Stimulated activated CD4-positive, alpha-beta T cell treated with anti-CD3 and anti-CD28 coated beads, TNF-alpha, amount 100 ng/mL, for 24 hours (primary cell): ENCODE data around the gene OXLD1.
"Not testable (repeated sequence)": the region's sequence is repeated elsewhere in the genome, so short reads cannot be mapped to it uniquely, and the experiment has no call there.

Source experiments
- DNase-seq, 3 experiments: peaks; one replicate each; pipeline ENCODE4 v3.0.0-alpha.2; 2020; ENCODE audit warnings: low read depth in 3 of 3

The OXLD1 gene

DNA sequence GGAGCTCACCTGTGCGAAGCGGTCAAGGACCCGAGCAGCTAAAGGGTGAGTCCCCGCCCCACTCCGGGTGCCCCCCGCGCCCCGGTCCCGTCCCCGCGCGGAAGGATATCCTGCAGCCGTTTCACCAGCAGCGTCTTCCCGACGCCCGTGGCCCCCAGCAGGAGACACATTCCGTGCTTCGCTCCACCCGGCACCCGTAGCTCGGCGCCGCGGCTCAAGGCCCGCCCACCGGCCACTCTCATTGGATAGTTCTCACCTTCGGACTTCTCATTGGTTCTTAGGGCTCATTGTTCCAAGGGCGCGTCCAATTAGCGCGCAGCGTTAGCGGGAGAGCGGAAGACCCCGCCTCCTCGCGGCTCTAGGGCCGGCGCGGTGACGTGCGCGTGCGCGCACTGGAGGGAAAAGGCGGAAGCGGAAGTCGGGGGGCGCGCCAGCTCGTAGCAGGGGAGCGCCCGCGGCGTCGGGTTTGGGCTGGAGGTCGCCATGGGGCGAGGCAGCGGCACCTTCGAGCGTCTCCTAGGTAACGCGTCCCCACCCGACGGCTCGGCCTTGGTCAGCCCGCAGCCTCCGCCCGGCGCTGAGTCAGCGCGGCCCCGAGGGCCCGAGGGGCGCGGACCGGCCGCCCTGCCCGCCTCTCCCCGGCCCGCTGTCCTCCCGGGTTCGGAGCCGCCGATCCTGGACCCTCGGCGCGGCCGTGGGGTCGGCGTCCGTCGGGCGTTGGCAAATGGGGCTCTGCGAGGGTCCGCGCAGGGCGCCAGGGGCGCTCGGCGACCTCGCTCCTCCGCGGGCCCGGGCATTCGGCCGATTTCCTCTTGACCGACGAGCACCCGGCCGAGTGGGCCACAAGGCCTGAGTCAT lies 17.4 kb upstream of the OXLD1 start, which contains the start of the genes ARL16 and HGS:
Gene ARL16, minus strand, starts transcription at position 214 of the 858 bp plus-strand sequence. Its CDS starts 44 bp downstream, at position 170.
Gene HGS, plus strand, starts transcription at position 428 of the 858 bp plus-strand sequence. Its CDS starts 56 bp downstream, at position 484.
- peak; percentile 95 to 97 (median 95) for DNase-seq

DNA sequence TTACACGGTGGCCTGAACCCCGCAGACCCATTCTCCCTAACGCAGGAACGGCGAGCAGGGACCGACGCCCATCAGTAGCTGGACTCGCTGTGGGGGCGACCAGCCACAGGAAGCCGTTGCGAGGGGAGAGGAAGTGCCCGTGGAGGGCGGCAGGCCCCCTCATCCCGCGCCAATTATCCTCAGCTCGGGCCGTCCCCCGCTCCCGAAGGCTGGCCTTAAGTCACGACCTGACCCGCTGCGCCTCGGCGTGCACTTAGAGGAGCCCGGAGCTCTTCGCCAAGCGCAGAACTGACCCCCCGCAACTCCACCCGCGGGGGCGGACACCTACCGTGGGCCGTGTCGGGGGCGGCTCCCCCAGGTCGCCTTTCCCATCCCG lies 16.8 kb upstream of the OXLD1 start:
- DNase-seq: no peak

DNA sequence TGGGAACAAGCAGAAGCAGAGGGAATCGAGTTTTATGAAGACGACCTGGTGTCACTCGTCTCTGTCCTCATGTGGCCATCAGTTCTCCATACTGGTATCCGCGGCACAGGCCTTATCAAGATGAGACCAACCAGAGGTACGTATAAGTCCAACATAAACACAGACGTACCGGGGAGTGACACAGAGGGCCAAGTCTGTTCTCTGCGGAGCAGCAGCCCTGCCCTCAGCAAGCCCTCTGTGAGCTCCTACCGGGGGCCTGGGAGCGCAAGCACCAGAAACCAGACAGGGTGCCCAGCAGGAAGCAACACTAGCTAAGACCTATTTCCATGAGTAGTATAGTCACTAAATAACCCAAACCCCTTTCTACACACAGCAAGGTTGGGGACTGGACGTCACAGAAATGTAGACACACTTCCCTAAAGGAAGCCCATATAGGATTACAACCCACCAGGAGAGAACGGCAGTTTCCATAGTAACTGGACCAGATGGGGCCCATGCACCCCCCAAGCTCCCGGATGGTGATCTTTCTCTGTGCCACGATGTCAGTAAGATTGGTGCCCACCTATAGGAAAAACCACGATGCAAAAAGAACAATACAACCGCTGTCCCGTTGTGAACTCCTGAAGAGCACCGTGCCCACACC lies 16.3 kb upstream of the OXLD1 start:
- no peak for DNase-seq

DNA sequence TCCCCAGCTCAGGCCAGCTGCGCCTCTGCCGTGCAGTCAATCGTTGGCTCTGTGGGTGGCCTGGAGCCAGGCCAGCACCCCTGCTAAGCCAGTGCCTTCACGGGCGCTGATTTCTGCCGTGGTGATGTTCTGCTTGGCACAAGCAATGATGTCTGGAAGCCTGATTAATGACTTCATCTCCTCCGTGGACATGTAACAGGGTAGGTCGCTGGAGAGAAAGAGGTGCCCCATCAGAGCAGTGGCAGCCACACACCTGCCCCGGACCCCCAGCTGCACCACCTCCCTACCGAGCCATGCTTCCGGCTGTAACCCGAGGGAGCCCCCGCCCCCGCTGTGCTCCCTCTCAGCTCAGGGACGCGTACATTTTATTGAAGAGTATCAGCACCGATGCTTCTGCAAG lies 15.3 kb upstream of the OXLD1 start:
- DNase-seq: no peak

DNA sequence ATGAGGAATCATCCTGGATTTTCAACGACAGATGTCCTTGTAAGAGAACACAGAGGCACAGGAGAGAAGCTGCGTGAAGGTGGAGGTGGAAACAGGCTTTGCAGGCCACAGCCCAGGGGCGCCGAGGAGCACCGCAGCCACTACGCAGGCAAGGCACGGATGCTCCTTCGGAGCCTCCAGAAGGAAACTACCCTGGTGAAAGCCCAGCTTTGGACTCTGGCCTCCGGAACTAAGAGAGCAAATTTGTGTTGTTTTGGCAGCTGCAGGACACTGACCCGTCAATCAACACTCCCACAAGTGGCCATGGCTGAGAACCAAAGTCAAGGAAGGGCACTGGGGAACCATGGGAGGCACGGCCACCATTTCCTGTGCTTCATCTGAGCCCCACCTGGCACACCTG lies 13.7 kb upstream of the OXLD1 start:
- no peak for DNase-seq

DNA sequence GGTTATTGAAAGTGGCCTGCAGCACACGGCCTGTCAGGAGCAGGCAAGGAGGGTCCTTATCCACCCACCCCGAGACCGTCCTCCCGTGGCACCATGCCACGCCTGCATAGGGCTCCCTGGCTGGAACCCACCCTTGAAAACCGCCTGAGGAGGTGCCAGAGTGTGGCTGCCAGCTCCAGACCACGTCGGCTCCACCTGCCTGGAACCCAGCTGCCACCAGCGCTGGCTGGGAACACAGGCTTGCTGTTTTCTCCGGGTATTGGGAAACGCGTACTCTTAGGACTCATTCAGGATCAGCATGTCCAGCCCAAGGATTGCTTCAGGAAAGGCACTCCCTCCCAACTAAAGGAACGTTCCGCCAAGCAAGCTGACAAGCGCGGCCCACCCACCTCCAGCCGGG lies 10.5 kb upstream of the OXLD1 start:
- DNase-seq: no peak

DNA sequence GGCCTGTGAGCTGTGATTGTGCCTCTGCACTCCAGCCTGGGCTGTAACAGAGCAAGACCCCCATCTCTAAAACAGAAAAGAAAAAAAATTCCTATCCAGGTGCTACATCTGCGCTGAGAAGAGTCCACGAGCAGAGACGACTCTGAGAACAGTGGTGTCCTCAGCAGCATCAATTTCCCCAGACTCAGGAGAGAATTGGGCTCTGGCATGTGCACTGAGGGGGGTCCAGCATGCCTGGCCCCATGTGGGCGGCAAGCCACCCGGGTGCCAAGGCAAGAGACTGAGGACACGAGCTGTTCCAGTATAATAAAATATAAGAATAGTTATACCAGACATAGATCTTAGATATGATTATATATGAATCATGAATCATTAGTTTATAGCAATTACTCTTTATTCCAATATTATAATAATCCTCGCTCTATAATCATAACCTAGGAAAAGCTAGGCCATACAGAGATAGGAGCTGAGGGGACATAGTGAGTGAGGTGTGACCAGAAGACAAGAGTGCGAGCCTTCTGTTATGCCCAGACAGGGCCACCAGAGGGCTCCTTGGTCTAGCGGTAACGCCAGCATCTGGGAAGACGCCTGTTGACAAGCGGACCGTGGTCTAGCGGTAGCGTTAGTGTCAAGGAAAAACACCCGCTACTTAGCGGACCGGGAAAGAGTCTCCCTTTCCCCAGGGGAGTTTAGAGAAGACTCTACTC lies 9.3 kb upstream of the OXLD1 start:
- DNase-seq: not testable (repeated sequence)

DNA sequence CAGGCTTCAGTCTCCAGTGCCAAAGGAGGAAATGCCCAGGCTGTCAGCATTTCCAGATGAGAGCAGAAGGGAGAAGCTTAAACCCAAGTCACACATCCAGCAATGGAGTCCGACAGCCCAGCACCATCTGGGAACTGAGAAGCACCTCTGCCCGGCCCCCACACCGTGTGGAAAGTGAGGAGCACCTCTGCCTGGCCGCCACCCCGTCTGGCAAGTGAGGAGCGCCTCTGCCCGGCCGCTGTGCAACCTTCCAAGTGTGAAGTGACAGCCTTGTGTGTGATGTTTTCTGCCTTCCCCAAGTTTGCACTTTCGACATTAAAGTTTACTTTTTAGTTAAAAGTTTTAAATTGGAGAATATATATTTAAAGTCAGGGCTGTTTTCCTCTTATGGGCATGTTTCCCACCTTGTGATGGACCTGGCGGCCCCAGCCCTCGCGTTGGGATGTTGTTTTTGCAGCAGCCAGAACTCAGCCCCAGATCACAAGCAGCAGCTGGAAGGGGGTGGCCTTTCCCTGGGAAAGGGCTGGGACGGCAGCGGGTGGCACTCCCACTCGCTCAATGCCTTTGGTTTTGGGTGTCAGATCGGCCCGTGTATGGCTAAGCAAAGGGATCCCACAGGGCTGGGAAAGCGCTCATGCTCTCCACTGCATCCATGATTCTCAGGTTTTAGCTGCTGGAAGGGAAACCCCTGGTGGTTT lies 7.3 kb upstream of the OXLD1 start:
- no peak for DNase-seq

DNA sequence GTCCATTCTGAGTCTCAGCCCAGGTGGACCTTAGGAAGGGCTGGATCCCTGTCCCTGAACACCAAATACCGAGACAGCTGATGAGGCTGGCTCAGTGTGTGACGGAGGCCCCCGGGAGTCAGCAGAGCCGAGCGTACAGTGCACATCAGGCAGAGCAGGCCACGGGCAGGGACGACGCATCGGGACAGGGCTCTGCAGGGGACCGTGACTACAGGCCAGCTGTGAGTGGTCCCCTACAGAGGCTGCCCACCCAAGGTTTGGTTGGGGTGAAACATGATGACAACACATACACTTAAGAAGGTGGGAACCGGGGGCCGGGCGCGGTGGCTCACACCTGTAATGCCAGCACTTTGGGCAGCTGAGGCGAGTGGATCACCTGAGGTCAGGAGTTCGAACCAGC lies 6.5 kb upstream of the OXLD1 start:
- no peak for DNase-seq

DNA sequence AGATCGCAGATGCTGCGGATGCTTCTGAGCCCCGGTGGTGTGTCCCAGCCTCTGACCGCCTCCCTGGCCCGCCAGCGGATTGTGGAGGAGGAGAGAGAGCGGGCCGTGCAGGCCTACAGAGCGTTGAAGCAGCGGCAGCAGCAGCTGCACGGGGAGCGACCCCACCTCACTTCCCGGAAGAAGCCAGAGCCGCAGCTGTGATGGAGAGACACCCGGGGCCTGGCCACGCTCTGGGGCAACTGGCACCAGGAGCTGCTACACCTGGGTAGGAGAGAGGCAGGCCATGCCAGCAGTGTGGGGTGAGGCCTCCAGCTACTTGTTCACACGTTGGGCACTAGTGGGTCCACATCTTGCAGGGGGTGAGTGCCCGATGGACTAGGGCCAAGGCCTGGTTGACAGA lies 6.1 kb upstream of the OXLD1 start:
- DNase-seq: no peak

DNA sequence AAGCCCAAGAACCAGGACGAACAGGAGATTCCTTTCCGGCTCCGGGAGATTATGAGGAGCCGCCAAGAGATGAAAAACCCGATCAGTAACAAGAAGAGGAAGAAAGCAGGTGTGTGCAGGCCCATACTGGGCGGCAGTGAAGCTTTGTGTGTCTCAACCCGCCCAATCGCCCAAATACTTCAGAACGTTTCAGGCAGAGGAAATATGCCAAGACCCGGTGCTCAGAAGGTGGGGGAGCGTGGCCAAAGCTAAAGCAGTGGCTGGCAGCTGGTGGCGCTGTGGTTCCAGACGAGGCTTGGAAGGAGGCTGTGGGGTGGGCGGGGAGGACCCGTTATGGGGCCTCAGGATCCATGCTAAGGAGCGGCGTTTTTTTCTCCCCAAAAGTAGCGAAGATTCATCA lies 1.3 kb upstream of the OXLD1 start:
- DNase-seq: no peak

DNA sequence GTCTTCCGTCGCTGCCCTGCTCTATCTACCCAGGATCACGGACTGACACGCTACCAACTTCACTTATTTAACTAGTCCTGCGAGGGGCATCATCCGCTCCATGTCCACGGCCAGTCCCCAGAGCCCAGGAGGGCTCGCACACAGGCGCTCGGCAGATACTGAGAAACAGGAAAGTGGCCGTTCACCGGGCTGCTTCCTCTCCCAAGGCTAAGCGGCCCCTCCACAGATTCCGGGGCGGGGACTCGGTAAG lies 388 bp downstream of the OXLD1 start:
- DNase-seq: no peak

DNA sequence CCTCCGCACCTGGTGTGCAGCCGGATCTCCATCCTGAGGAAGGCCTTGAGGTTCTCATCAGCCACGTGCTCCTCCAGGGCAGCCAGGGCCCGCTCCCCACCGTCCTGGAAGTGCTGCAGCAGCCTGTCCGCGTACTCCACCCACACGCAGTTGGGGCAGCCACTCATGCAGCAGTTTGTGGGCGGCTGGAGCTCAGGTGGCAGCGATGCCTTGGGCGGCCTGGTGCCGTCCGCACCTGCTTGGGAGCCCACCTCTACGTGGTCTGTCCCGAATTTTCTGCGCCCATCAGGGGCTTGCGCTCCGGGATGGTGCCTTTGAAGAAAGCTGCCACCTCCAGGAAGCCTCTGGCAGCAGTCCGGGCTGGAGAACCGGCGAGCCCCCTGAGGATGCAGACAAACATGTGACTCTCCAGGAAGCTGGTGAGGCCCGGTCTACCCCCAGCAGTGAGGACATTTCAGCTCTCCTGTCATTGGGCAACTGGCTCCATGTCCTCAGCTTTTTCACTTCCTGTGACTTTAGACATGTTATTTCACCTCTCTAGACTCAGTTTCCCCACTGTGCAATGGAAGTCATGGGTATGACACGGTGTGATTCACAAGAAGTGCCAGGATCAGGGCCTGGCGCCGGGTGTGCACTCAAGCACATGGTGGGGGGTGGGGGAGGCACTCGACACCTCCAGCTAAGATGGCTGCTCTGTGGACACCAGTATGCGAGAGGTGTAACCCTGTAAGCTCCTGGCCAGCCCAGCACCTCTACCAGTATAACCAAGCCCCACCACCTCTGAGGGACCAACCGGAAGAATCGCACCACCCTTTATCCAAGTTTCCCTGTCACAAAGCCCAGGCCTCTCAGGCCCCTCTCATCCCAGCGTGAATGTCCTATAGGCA lies 957 bp downstream of the OXLD1 start:
- peak; percentile 41 to 70 (median 47) for DNase-seq

DNA sequence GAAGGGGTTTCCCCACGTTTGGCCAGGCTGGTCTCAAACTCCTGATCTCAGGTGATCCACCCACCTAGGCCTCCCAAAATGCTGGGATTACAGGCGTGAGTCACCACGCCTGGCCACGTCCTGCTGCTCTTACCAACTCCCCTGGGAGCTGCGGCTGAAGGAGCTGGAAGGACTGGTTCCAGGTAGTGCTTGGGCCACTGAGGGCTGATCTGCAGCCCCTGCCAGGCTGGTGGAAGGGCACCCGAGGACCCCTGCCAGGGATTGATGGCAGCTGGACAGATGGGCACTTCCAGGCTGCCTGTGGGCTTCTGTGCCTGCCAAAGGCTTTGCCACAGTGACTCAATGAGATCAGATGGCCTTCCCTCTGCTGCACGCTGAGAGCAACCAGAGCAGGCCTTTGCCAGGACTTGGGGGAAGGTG lies 2.3 kb downstream of the OXLD1 start:
- no peak for DNase-seq

DNA sequence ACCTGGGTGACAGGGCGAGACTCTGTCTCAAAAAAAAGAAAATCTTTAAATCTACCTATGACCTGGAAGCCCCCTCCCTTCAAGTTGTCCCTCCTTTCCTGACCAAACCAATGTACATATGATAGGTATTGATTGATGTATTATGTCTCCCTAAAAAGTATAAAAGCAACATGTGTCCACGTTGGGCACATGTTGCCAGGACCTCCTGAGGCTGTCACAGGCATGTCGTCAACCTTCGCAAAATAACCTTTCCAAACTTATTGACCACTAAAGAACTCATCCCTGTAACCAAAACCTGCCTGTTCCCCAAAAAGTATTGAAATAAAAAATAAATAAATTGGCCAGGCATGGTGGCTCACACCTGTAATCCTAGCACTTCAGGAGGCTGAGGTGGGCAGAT lies 4.4 kb downstream of the OXLD1 start:
- DNase-seq: no peak

DNA sequence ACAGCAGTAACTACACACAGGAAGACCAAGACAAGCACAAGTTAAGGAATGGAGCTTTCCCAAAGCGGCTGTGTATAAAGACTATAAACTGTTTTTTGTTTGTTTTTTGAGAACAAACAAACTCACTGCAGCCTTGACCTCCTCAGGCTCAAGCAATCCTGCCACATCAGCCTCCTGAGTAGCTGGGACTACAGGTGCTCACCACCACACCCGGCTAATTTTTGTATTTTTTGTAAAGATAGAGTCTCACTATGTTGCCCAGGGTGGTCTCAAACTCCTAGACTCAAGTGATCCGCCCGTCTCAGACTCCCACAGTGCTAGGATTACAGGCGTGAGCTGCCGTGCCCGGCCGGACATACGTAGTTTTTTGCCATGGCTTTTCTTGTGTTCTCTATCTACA lies 6.0 kb downstream of the OXLD1 start:
- no peak for DNase-seq

DNA sequence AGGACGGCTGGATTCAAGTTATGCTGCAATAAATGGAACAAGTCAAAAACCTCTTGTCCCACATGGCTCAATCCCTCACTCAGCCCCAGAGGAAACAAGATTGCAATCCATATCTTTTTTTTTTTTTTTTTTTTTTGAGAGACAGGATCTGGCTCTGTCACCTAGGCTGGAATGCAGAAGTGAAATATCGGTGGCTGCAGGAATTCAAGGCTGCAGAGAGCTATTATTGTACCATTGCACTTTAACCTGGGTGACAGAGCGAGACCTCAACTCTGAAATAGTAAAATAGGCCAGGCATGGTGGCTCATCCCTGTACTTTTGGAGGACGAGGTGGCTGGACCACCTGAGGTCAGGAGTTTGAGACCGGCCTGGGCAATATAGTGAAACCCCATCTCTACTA lies 7.4 kb downstream of the OXLD1 start:
- DNase-seq: no peak

DNA sequence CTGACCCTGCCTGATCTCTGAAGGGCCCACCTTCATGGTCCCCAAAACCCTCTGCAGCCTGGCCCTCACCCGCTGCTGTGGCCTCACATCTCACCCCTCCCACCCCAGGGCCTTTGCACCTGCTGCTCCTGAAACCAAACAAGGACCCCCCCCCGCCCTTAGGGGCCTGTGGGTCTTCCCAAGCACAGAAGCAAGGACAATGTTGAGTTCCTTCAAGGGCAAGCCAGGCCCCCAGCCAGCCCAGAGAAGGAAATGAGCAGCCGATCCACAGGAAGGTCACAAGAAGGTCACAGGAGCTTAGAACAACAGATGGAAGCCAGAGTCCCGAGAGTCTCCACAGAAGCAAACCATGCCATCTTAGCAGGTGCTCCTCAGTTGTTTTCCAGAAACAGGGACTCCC lies 9.6 kb downstream of the OXLD1 start:
- DNase-seq: no peak

DNA sequence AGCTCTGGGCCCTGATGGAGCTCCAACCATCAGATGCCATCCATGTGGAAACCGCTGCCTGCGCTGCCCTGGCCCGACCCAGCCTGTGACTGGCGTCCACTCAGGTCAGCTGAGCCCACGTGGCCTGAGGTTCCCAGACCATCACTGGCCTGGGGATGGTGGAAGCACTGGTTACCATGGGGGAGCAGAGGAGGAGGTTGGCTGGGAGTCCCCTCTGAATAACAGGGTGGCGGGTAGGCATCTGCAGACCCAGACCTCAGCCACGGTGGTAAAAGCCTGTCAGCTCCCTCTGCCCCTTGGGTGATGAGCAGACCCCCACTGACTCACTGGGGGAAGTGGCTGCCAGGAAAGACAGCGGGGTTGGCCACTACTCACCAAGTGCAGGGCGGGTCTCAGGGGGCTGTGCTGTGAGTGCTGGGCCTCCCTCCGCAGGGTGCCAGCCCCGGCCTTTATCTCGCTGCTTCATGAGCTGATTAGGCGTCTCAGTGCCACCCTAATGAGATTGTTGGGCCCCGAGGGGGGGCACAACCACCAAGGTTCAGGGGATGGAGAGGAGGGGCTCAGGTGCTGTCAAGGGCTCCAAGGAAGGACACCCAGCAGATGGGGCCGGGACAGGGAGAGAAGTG lies 10.2 kb downstream of the OXLD1 start, which contains the start of gene PDE6G:
Gene PDE6G, minus strand, starts transcription at position 425 of the 626 bp plus-strand sequence. CDS start 3,237 bp downstream, outside the sequence.
- DNase-seq: no peak

DNA sequence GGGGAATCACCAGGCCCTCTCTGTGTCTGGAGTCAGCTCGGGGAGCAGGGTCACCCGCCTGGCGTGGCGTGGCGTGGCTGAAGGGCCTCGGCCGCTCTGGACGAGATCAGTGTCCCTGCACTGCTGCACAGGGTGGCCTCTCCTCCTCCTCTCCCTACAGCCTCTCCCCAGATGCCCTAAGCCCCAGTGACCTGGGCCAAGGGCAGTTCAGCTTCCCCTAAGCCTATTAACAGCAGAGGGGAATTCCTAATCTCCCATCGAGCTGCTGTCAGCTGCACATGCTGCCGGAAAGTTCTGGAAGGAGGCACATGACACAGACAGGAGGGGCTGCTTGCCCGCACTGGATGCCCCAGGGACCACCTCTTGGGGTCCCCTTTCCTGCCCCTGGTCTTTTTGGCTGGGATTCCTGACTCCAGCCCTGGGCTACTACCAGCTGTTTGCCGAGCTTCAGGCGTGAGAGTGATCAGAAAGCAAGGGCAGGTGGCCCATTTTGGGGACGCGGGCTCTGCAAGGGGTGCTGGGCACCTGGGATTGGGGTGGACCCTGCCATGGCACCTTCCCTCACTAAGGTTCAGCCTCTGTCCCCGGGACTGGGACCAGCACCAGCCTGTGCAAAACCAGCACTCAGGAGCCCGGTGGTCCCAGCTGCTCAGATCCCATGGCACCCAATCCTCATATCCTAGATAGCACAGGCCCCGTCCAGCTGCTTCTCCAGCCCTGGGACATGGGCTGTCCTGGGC lies 10.9 kb downstream of the OXLD1 start:
- no peak for DNase-seq
